Astrocyte (in vitro differentiated cells and primary cell): ENCODE measurements around the gene HDC.

Experiments
- CTCF ChIP-seq: IDR thresholded peaks from 2 replicates; pipeline ENCODE4 v1.5.1; 2011; ENCODE audit warnings: low read depth, mild to moderate bottlenecking, inconsistent platforms, low read length, moderate library complexity; ENCODE audit not compliant: insufficient read depth
- EZH2 ChIP-seq: IDR thresholded peaks from 2 replicates; pipeline ENCODE4 v1.6.1; 2012; ENCODE audit warnings: mild to moderate bottlenecking, low read length, inconsistent platforms; ENCODE audit not compliant: insufficient read depth

- TF ChIP-seq CTCF (no peak), EZH2 (no peak)
Observed at GRCh38 chr15:50202003-50202402, 63.5 kb downstream of the HDC start.
